ENCODE measurements around the gene KCNJ6.

- TF ChIP-seq CTCF (IDR thresholded peaks at IDR 0.05; ENCODE audit: poor library complexity) (no peak), EZH2 (IDR thresholded peaks at IDR 0.05; ENCODE audit: borderline replicate concordance) (no peak)
Observed at GRCh38 chr21:37944496-37944895, 28.2 kb upstream of the KCNJ6 start.

Measured in hepatocyte (in vitro differentiated cells).